Effector memory CD4-positive, alpha-beta T cell (primary cell): ENCODE results near the gene FOXF2.

Experiments used
- DNase-seq, 3 donors: peaks; one replicate each; pipeline ENCODE4 v3.0.0-alpha.2; 2020
- H3K27ac ChIP-seq: 2 replicates; pipeline ENCODE4 v1.7.0; 2013; ENCODE audit warnings: mild to moderate bottlenecking, low read length, moderate library complexity; ENCODE audit not compliant: insufficient read depth, poor library complexity, severe bottlenecking
- H3K27me3 ChIP-seq: replicated peaks from 2 replicates; pipeline ENCODE4 v1.7.0; 2013; ENCODE audit warnings: mild to moderate bottlenecking, low read length; ENCODE audit not compliant: insufficient read depth, control insufficient read depth, poor library complexity, severe bottlenecking
- H3K36me3 ChIP-seq: 2 replicates; pipeline ENCODE4 v1.7.0; 2013; ENCODE audit warnings: mild to moderate bottlenecking, low read length, moderate library complexity; ENCODE audit not compliant: control insufficient read depth, insufficient read depth
- H3K4me1 ChIP-seq: 2 replicates; pipeline ENCODE4 v1.7.0; 2013; ENCODE audit warnings: low read length, mild to moderate bottlenecking; ENCODE audit not compliant: control insufficient read depth, insufficient read depth, poor library complexity, severe bottlenecking
- H3K4me3 ChIP-seq: 2 replicates; pipeline ENCODE4 v1.7.0; 2013; ENCODE audit warnings: low read length, low read depth, mild to moderate bottlenecking; ENCODE audit not compliant: insufficient read depth, poor library complexity, severe bottlenecking
- H3K9me3 ChIP-seq: 2 replicates; pipeline ENCODE4 v1.7.0; 2013; ENCODE audit warnings: mild to moderate bottlenecking, low read length, moderate library complexity; ENCODE audit not compliant: control insufficient read depth

Gene FOXF2

DNA sequence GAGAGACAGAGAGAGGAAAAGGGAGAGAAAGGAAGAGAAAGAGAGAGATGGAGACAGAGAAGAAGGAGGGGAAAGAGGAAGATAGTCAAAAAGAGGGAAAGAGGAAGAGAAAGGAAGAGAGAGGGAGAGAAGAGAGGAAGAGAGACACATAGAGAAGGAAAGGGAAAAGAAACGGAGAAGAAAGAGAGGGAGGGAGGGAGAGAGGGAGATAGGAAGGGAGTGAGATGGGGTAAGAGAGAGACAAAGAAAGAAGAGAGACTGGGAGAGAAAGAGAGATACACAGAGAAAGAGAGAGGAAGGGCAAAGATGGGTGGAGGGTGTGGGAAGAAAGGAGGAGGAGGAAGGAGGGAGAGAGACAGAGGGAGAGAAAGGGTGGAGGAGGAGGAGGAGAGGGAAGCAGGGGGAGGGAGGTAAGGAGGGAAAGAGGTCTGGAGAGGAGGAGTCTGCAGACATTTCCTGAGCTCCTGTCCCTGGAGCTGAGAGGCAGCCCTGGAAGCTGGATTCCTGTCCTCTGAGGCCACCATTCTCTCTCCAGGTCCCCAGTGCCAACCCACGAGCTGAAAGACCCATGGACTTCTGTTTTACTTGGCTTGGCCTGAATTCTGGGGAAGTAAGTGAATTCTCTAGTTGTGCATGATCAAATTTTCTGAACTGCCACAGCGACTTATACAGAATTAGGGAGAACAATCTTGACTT lies 9.9 kb downstream of the FOXF2 start:
- Histone ChIP-seq H3K27me3 (peaks cover 25% of the 10 kb centered on the region), H3K4me1 (no peaks in the 10 kb centered on the region), H3K27ac (no peak overlapping the region), H3K36me3 (no peaks in the 10 kb centered on the region), H3K4me3 (no peak overlapping the region), H3K9me3 (no peaks in the 10 kb centered on the region)
- DNase-seq, result no peak

DNA sequence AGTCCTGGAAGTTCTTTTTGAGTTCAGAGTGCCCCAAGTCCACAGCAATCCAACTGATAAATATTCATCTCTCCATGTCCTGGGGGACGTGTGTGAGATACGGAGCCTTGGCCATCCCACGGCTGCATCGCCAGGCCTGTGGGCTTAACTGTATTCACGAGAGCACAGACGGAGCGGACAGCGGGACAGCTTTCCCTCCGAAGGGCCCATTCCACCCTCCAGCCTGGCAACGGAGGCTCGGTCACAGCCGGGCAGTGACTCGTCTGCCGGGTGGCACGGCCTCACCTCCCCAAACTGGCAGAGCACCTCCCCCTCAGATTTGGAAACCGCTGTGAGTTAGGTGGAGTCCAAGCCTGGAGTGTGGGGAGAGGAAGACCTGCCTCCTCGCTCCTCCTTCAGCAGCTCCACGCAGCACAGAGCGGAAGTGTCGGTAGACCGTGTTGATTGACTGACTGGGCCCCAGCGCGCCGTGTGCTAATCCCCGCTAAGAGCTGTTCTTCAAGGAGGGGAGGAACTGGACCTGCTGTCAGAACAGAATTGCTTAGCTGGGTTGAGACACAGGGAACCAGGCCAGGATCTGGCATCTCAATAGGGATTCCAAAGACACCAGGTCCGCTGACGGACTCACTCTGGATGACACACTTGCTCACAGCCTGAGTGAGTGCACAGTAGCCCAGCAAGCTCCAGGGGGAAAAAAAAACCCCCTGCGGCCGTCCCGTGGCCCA lies 10.9 kb downstream of the FOXF2 start:
- DNase-seq, result no peak
- Histone ChIP-seq H3K4me1 (no peaks in the 10 kb centered on the region), H3K36me3 (no peaks in the 10 kb centered on the region), H3K27me3 (peaks cover 18% of the 10 kb centered on the region), H3K4me3 (no peak overlapping the region), H3K27ac (no peak overlapping the region), H3K9me3 (no peaks in the 10 kb centered on the region)

DNA sequence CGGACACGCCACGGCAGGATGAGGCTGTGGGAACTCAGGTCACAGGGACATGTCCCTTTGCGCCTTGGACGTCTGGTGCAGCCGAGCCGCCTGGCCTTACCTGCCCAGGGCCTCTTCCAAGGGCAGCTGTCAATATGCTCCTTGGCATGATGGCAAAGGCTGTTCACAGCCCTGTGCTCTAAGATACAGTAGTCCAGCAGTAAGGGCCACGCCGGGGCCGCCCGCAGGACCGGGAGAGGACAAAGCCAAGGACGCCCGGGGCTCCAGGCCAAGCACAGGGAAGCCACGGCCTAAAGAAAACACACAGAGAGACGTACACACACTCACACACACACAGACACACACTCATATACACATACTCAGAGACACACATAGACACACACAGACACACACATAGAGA lies 13.0 kb downstream of the FOXF2 start:
- DNase-seq, result no peak
- Histone ChIP-seq H3K4me1 (no peaks in the 10 kb centered on the region), H3K27me3 (peaks cover 9% of the 10 kb centered on the region), H3K4me3 (no peak overlapping the region), H3K9me3 (no peaks in the 10 kb centered on the region), H3K36me3 (no peaks in the 10 kb centered on the region), H3K27ac (no peak overlapping the region)

DNA sequence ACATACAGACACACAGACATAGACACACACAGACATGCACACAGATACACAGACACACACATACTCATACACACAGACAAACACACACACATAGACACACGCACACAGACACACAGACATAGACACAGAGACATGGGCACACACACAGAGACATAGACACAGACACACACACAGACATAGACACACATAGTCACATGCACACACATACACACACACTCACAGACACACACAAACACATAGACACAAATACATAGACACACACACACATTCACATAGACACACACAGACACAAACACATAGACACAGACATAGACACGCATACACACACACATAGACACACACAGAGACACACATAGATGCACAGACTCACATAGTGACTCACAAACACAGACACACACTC lies 13.5 kb downstream of the FOXF2 start:
- Histone ChIP-seq H3K9me3 (no peaks in the 10 kb centered on the region), H3K4me3 (no peak overlapping the region), H3K27me3 (peaks cover 10% of the 10 kb centered on the region), H3K36me3 (no peaks in the 10 kb centered on the region), H3K4me1 (no peaks in the 10 kb centered on the region), H3K27ac (no peak overlapping the region)
- no peak for DNase-seq

DNA sequence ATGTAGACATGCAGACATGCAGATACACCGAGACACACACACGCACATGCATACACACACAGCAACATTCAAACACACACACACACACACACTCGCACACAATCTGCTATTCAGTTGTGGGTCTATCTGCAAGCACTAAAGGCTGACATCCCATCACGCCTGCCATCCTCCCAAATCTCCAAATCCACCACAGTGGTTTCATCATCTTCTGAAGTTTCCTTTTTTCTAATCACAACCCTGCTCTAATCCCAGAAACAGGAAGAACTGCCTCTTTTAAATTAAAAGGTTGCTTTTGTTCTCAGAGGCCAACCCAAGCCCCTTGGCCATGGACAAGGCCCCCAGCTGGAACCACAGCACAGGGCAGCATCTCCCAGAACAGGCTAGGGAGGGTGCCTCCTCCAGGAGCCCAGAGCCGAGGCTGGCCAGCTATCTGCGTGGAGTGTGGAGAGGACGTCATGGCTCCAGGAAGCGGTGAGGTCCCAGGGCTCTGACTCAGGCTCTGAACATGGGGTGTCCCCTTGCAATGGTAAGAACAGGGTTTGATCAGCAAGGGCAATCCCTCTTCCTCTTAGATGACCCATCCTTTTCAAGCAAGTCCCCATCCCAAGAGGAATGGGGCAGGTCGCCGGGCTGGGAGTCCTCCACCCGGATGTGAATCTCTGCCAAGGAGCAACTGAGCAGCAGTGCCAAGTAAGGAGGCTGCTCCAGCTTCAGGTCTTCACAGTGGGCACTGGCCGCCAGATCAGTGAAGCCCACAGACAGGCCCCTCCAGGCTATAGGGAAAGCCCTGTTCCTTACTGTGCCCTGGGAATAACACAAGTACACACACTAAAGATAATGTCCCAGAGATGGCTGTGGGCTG lies 14.7 kb downstream of the FOXF2 start:
- H3K27me3 ChIP-seq, result peaks cover 4% of the 10 kb centered on the region
- H3K4me1 ChIP-seq, result no peaks in the 10 kb centered on the region
- H3K4me3 ChIP-seq, result no peak overlapping the region
- H3K27ac ChIP-seq, result no peak overlapping the region
- no peak for DNase-seq
- no peaks in the 10 kb centered on the region for H3K36me3 ChIP-seq
- no peaks in the 10 kb centered on the region for H3K9me3 ChIP-seq

DNA sequence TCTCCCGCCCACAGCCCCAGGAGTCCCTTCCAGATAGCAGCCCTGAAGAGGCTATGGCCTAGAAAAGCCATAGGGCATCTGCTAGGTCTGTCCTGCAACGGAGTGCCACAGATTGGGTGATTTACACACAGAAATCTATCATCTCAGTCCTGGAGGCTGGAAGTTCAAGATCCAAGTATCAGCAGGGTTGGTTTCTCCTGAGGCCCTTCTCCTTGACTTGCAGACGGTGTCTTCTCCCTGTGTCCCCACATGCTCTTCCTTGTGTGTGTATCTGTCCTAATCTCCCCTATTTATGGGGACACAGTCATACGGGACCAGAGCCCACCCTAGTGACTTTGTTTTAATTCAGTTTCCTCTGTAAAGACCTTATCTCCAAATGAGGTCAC lies 15.3 kb downstream of the FOXF2 start:
- H3K4me3 ChIP-seq, result no peak overlapping the region
- no peak overlapping the region for H3K27ac ChIP-seq
- no peaks in the 10 kb centered on the region for H3K9me3 ChIP-seq
- H3K4me1 ChIP-seq, result no peaks in the 10 kb centered on the region
- peaks cover 4% of the 10 kb centered on the region for H3K27me3 ChIP-seq
- H3K36me3 ChIP-seq, result no peaks in the 10 kb centered on the region
- no peak for DNase-seq

DNA sequence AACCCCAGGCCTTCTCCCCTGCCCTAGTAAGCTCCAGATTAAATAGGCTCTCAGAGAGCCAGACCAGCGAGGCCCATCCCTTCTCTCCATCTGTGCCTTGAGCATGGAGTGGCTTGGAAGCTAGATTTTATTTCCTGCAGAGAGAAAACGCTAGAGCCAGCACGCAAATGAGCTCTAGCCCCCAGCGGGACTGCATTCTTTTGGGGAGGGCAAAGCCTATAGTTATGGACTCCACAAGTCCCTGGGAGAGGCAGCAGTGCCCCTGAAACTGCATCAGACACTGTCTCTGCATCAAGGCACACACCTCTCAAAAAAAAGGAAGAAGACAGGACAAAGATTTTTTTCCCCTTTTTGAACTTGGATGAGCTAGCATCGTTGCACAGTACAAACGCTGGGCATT lies 15.8 kb downstream of the FOXF2 start:
- no peak overlapping the region for H3K27ac ChIP-seq
- H3K27me3 ChIP-seq, result peaks cover 4% of the 10 kb centered on the region
- no peak for DNase-seq

DNA sequence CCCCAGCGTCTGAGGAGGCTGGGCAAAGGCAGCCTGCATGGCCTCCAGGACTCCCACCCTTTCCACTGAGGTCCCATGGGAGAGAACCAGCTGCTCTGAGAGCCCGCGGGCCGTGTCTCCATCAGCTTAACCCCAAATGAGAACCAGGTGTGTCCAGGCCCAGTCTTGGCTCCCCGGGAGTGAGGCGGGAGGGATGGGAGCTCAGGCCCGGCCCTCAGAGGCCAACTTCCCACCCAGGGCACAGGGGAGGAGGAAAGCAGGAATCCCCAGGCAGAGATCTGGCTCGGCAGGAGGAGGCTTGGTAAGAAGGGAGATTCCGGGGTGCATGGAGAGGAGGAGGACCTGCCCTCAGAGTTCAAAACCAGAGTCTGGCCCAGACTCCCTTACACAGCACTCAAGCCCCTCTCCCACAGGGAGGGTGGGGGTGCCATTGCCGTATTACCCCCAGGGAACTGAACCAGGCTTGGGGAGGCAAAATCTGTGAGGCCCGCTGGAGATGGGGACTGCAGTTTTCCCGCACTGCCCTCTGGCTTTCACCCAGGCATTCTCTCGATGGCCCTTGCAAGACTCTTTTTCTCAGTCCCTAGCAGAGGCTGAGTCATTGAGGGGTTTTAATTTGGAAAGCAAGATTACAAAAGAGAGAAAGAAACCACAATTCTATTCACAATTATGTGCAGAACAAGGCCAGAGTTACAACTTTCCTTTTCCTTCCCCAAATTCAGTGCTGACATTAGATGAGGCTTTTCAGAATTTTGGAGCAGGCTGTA lies 17.1 kb downstream of the FOXF2 start:
- Histone ChIP-seq H3K9me3 (no peaks in the 10 kb centered on the region), H3K27me3 (peaks cover 4% of the 10 kb centered on the region)
- no peak for DNase-seq

More for the DNA sequence above, 15.8 kb downstream of the FOXF2 start:
- Histone ChIP-seq H3K4me3 (no peak overlapping the region), H3K9me3 (no peaks in the 10 kb centered on the region), H3K36me3 (no peaks in the 10 kb centered on the region), H3K4me1 (no peaks in the 10 kb centered on the region)

DNA sequence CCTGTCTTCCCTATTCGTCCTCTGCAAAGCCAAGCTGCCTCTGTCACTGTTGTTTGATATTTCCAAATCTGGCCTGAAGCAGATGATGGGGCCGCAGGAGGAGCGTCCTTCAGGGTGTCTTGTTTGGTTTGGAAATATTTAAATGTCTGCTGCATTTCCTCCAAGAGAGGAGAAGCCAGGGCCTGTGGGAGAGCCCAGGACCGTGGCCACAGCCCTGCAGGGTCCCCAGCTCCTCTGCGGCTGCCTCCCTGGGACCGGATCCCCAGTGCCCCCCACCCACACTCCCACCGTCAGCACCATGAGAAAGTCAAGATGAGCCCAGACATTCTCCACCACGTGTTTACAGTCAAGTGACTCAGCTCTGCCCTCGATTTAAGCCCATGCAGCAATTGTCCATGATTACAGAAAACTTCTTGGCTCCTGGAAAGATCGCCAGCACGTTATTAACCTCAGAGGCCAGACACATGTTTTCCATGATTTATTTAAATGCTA lies 18.2 kb downstream of the FOXF2 start:
- H3K27ac ChIP-seq, result no peak overlapping the region

More for the DNA sequence above, 17.1 kb downstream of the FOXF2 start:
- Histone ChIP-seq H3K27ac (no peak overlapping the region), H3K4me3 (no peak overlapping the region), H3K36me3 (no peaks in the 10 kb centered on the region), H3K4me1 (no peaks in the 10 kb centered on the region)

More for the DNA sequence above, 18.2 kb downstream of the FOXF2 start:
- H3K9me3 ChIP-seq, result no peaks in the 10 kb centered on the region
- H3K36me3 ChIP-seq, result no peaks in the 10 kb centered on the region
- no peak for DNase-seq
- H3K4me3 ChIP-seq, result no peak overlapping the region
- H3K27me3 ChIP-seq, result peaks cover 4% of the 10 kb centered on the region
- no peaks in the 10 kb centered on the region for H3K4me1 ChIP-seq
